IPS DF 6.9 (cell line): ENCODE results near the gene CCDC51.

Source experiments
- DNase-seq: peaks from one replicate; pipeline ENCODE4 v3.0.0-alpha.2; 2013; ENCODE audit warnings: low read depth, low spot score
- H3K27ac ChIP-seq: one replicate; pipeline ENCODE4 v1.5.1; 2013; ENCODE audit warnings: low read length, control low read depth
- H3K27me3 ChIP-seq: 2 replicates; pipeline ENCODE4 v1.6.1; 2013; ENCODE audit warnings: mild to moderate bottlenecking, low read length; ENCODE audit not compliant: control insufficient read depth, insufficient read depth
- H3K36me3 ChIP-seq: 2 replicates; pipeline ENCODE4 v1.6.1; 2013; ENCODE audit warnings: low read length; ENCODE audit not compliant: control insufficient read depth, insufficient read depth
- H3K4me1 ChIP-seq: 2 replicates; pipeline ENCODE4 v1.6.1; 2013; ENCODE audit warnings: low read length; ENCODE audit not compliant: control insufficient read depth, insufficient read depth
- H3K4me3 ChIP-seq: 2 replicates; pipeline ENCODE4 v1.5.1; 2013; ENCODE audit warnings: mild to moderate bottlenecking, low read length
- H3K9me3 ChIP-seq: 2 replicates; pipeline ENCODE4 v1.6.1; 2013; ENCODE audit warnings: low read length, inconsistent platforms; ENCODE audit not compliant: control insufficient read depth, insufficient read depth
- WGBS: extraction: QIAGEN DNeasy Blood & Tissue Kit; methylation state at CpG from one replicate; pipeline ENCODE4 v1.1.7; 2013; ENCODE audit warnings: mixed read lengths, missing lambda C conversion rate; ENCODE audit not compliant: insufficient read length, insufficient coverage; 5-methylcytosine and 5-hydroxymethylcytosine counted together

The CCDC51 gene

GRCh38 chr3:48419597-48419996 is 20.3 kb downstream of the CCDC51 start:
- H3K9me3 ChIP-seq, result no peaks in the 10 kb centered on the region
- WGBS, result no CpG with 5 or more reads among the region's 17 CpGs
- no peak overlapping the region for H3K4me3 ChIP-seq
- H3K27ac ChIP-seq, result no peak overlapping the region
- H3K27me3 ChIP-seq, result no peaks in the 10 kb centered on the region
- no peak for DNase-seq
- peaks cover 66% of the 10 kb centered on the region for H3K36me3 ChIP-seq
- peaks cover 1% of the 10 kb centered on the region; the same call in 1 of the 2 replicates for H3K4me1 ChIP-seq

- H3K9me3 ChIP-seq, result no peaks in the 10 kb centered on the region
- no peak for DNase-seq
- H3K27me3 ChIP-seq, result no peaks in the 10 kb centered on the region
- peaks cover 1% of the 10 kb centered on the region; the same call in 1 of the 2 replicates for H3K4me1 ChIP-seq
- WGBS, result no CpG with 5 or more reads among the region's 9 CpGs
- H3K36me3 ChIP-seq, result peaks cover 66% of the 10 kb centered on the region
- no peak overlapping the region for H3K27ac ChIP-seq
- no peak overlapping the region for H3K4me3 ChIP-seq
Observed at GRCh38 chr3:48419149-48419548, 20.8 kb downstream of the CCDC51 start.

- no peak for DNase-seq
- peaks cover 66% of the 10 kb centered on the region for H3K36me3 ChIP-seq
- WGBS, result no CpG with 5 or more reads among the region's 9 CpGs
- H3K27ac ChIP-seq, result no peak overlapping the region
- no peaks in the 10 kb centered on the region for H3K27me3 ChIP-seq
- no peaks in the 10 kb centered on the region for H3K9me3 ChIP-seq
- no peak overlapping the region for H3K4me3 ChIP-seq
- H3K4me1 ChIP-seq, result no peaks in the 10 kb centered on the region
Observed at GRCh38 chr3:48418651-48419050, 21.3 kb downstream of the CCDC51 start.

GRCh38 chr3:48418140-48418539 is 21.8 kb downstream of the CCDC51 start:
- no peak for DNase-seq
- Histone ChIP-seq H3K4me1 (no peaks in the 10 kb centered on the region), H3K4me3 (no peak overlapping the region), H3K27me3 (no peaks in the 10 kb centered on the region), H3K9me3 (no peaks in the 10 kb centered on the region), H3K27ac (no peak overlapping the region), H3K36me3 (peaks cover 68% of the 10 kb centered on the region)
- no CpG with 5 or more reads among the region's 17 CpGs for WGBS

GRCh38 chr3:48417529-48418108 is 22.3 kb downstream of the CCDC51 start:
- H3K4me1 ChIP-seq, result no peaks in the 10 kb centered on the region
- DNase-seq, result no peak
- no peaks in the 10 kb centered on the region for H3K9me3 ChIP-seq
- WGBS, result no CpG with 5 or more reads among the region's 14 CpGs
- no peak overlapping the region for H3K27ac ChIP-seq
- no peak overlapping the region for H3K4me3 ChIP-seq
- peaks cover 73% of the 10 kb centered on the region for H3K36me3 ChIP-seq
- H3K27me3 ChIP-seq, result no peaks in the 10 kb centered on the region

GRCh38 chr3:48416546-48416945 is 23.4 kb downstream of the CCDC51 start:
- no peak for DNase-seq
- H3K36me3 ChIP-seq, result peaks cover 84% of the 10 kb centered on the region

GRCh38 chr3:48416091-48416505 is 23.8 kb downstream of the CCDC51 start:
- no CpG with 5 or more reads among the region's 14 CpGs for WGBS
- H3K27ac ChIP-seq, result no peak overlapping the region
- H3K36me3 ChIP-seq, result peaks cover 88% of the 10 kb centered on the region
- H3K9me3 ChIP-seq, result no peaks in the 10 kb centered on the region
- no peak overlapping the region for H3K4me3 ChIP-seq
- no peak for DNase-seq
- H3K27me3 ChIP-seq, result no peaks in the 10 kb centered on the region
- H3K4me1 ChIP-seq, result no peaks in the 10 kb centered on the region

More at GRCh38 chr3:48416546-48416945, 23.4 kb downstream of the CCDC51 start:
- no peaks in the 10 kb centered on the region for H3K4me1 ChIP-seq
- H3K27ac ChIP-seq, result no peak overlapping the region
- H3K9me3 ChIP-seq, result no peaks in the 10 kb centered on the region
- no peak overlapping the region for H3K4me3 ChIP-seq
- whole genome bisulfite sequencing, result no CpG with 5 or more reads among the region's 4 CpGs
- no peaks in the 10 kb centered on the region for H3K27me3 ChIP-seq

GRCh38 chr3:48415251-48415953 is 24.5 kb downstream of the CCDC51 start:
- Histone ChIP-seq H3K4me3 (no peak overlapping the region), H3K9me3 (no peaks in the 10 kb centered on the region), H3K27ac (no peak overlapping the region), H3K4me1 (no peaks in the 10 kb centered on the region), H3K27me3 (no peaks in the 10 kb centered on the region), H3K36me3 (peaks cover 90% of the 10 kb centered on the region)
- no CpG with 5 or more reads among the region's 24 CpGs for WGBS
- DNase-seq, result no peak

- no peak overlapping the region for H3K27ac ChIP-seq
- no peaks in the 10 kb centered on the region for H3K4me1 ChIP-seq
- no peak for DNase-seq
- H3K36me3 ChIP-seq, result peaks cover 92% of the 10 kb centered on the region
- no CpG with 5 or more reads among the region's 25 CpGs for WGBS
- no peak overlapping the region for H3K4me3 ChIP-seq
- no peaks in the 10 kb centered on the region for H3K27me3 ChIP-seq
- no peaks in the 10 kb centered on the region for H3K9me3 ChIP-seq
Observed at GRCh38 chr3:48414376-48415250, 25.3 kb downstream of the CCDC51 start.

- no peaks in the 10 kb centered on the region for H3K4me1 ChIP-seq
- H3K4me3 ChIP-seq, result no peak overlapping the region
- H3K27ac ChIP-seq, result no peak overlapping the region
- H3K27me3 ChIP-seq, result no peaks in the 10 kb centered on the region
- no peak for DNase-seq
- peaks cover 92% of the 10 kb centered on the region for H3K36me3 ChIP-seq
- no CpG with 5 or more reads among the region's 14 CpGs for WGBS
- H3K9me3 ChIP-seq, result no peaks in the 10 kb centered on the region
Observed at GRCh38 chr3:48413611-48414010, 26.3 kb downstream of the CCDC51 start.
